ENCODE data around the gene MAPK11.

- TF ChIP-seq, protein P1, sequence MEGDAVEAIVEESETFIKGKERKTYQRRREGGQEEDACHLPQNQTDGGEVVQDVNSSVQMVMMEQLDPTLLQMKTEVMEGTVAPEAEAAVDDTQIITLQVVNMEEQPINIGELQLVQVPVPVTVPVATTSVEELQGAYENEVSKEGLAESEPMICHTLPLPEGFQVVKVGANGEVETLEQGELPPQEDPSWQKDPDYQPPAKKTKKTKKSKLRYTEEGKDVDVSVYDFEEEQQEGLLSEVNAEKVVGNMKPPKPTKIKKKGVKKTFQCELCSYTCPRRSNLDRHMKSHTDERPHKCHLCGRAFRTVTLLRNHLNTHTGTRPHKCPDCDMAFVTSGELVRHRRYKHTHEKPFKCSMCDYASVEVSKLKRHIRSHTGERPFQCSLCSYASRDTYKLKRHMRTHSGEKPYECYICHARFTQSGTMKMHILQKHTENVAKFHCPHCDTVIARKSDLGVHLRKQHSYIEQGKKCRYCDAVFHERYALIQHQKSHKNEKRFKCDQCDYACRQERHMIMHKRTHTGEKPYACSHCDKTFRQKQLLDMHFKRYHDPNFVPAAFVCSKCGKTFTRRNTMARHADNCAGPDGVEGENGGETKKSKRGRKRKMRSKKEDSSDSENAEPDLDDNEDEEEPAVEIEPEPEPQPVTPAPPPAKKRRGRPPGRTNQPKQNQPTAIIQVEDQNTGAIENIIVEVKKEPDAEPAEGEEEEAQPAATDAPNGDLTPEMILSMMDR (IDR thresholded peaks at IDR 0.05; ENCODE audit: low read depth, low read length): no peak
- no peak for TF ChIP-seq EZH2phosphoT487 (IDR thresholded peaks at IDR 0.05; ENCODE audit: low read depth)
Measured at GRCh38 chr22:50268655-50269113, 1.5 kb downstream of the MAPK11 start.

Measured in OCI-LY3 (cell line).